Activated naive CD8-positive, alpha-beta T cell treated with anti-CD3 and anti-CD28 coated beads for 36 hours (primary cell): ENCODE data around the gene GRID1. TPM values are rescaled to one million over a fixed set of nuclear protein-coding genes. Genes with fewer than 3 reads are reported as not detected.

ENCODE experiments used
- DNase-seq: peaks from one replicate; pipeline ENCODE4 v3.0.0; 2021
- H3K27ac Mint-ChIP-seq: one replicate; pipeline ENCODE4 v1.8.0; 2022; ENCODE audit warnings: mild to moderate bottlenecking, moderate library complexity, mixed read lengths
- H3K27me3 Mint-ChIP-seq: one replicate; pipeline ENCODE4 v1.8.0; 2022; ENCODE audit warnings: mild to moderate bottlenecking, mixed read lengths
- H3K36me3 Mint-ChIP-seq: one replicate; pipeline ENCODE4 v1.8.0; 2021; ENCODE audit warnings: mild to moderate bottlenecking, mixed read lengths
- H3K4me1 Mint-ChIP-seq: one replicate; pipeline ENCODE4 v1.8.0; 2021; ENCODE audit warnings: mixed read lengths
- H3K4me3 Mint-ChIP-seq: one replicate; pipeline ENCODE4 v1.8.0; 2022; ENCODE audit warnings: mild to moderate bottlenecking, moderate library complexity, mixed read lengths
- H3K9me3 Mint-ChIP-seq: one replicate; pipeline ENCODE4 v1.8.0; 2022; ENCODE audit warnings: mixed read lengths
- total RNA-seq, 2 experiments: library from RNA; stranded (reverse); gene quantifications; one replicate each; pipeline ENCODE4 v1.2.3, GENCODE V29; 2021

GRID1 gene
- total RNA-seq, 2 experiments from 2014 or later: not detected

DNA sequence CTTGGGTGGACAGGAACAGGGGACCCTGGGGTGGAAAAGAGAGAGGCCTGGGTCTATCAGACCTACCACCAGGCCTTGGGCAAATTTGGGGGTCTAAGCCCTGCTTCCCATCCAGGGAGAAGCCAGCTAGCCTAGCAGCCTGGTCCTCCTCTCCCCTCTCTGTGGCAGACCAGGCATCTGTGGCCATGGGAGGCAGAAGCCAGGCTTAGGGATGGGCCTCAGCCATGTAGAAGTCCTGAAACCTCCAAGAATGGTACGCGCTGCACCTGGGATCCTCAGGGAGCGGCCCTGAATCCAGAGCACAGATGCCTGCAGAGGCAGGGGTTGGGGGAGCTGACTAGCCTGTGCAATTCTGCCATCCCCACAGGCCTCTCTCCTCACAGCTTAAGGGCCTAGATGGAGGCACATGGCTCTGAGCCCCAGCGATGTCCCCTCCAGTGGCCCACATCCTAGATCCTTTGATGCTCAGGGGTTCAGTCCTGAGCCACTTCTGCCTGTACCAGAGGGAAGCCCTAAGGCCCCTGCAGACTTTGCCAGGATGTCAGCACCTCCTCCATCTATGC, 21.2 kb downstream of the GRID1 start:
- DNase-seq: no peak
- Mint-ChIP-seq H3K27me3 (no peaks in the 10 kb centered on the region), H3K9me3 (no peaks in the 10 kb centered on the region), H3K36me3 (no peaks in the 10 kb centered on the region), H3K4me1 (no peaks in the 10 kb centered on the region), H3K4me3 (no peak overlapping the region), H3K27ac (no peak overlapping the region)

DNA sequence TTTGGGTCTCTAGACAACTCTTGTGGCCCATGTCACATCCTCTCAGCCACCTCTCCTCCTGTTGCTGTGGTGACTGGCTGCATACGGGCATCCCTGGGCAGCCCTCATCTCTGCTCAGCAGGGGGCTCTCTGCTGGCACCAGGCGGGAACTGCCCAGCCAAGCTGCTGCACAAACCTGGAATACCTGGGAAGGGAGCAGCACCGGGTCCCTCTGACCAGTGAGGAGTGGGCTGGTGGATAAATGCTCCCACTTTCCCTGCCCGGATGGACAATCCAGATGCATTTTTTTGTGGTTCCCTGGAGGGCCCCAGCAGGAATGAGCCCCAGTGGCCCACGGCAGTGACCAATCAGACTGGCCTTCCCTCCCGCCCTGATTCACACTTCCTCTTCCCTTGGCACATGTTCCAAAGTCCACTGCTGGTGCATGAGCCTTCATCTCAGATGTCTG, 21.9 kb downstream of the GRID1 start:
- no peak for DNase-seq
- Mint-ChIP-seq H3K9me3 (no peaks in the 10 kb centered on the region), H3K4me3 (no peak overlapping the region), H3K4me1 (no peaks in the 10 kb centered on the region), H3K36me3 (no peaks in the 10 kb centered on the region), H3K27ac (no peak overlapping the region), H3K27me3 (peaks cover under 1% of the 10 kb centered on the region)

DNA sequence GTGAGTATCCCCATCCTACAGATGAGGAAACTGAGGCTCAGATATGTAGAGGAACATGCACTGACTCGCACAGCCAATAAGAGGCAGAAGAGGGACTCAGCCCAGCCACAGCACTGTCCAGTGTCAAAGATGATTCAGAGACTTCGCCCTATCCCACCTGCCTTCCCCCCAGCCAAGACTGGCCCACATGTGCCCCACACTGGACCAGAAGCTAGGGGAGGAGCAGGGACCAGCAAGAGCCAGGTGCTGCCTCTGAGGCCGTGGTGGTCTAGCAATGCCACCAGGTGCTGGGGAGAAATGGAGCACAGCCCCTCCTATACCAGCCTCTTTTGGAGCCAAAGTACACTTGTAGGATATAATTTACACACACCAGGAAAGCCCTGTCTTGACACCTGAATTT, 22.3 kb downstream of the GRID1 start:
- peaks cover 3% of the 10 kb centered on the region for H3K27me3 Mint-ChIP-seq
- H3K4me3 Mint-ChIP-seq: no peak overlapping the region
- no peak for DNase-seq
- no peaks in the 10 kb centered on the region for H3K4me1 Mint-ChIP-seq
- H3K27ac Mint-ChIP-seq: no peak overlapping the region
- H3K36me3 Mint-ChIP-seq: no peaks in the 10 kb centered on the region
- no peaks in the 10 kb centered on the region for H3K9me3 Mint-ChIP-seq

DNA sequence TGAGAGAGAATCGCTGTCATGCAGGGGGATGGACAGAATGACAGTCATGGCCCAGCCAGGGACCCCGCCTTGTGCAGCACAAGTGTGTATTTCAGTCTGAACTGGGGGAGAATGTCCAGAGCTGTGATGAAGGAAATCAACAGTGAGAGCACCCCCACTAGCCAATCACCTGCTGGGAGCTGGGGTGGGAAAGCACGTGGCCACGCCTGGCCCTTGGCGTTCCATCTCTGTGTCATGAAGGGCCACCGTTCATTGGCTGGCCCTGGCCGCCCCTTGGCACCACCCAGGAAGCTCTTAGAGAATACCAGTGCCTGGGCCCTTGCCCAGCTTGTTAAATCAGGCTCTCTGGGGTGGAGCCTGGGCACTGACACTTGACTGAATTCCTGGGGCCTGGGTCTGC, 22.8 kb downstream of the GRID1 start:
- H3K27me3 Mint-ChIP-seq: peaks cover 3% of the 10 kb centered on the region
- no peaks in the 10 kb centered on the region for H3K36me3 Mint-ChIP-seq
- H3K9me3 Mint-ChIP-seq: no peaks in the 10 kb centered on the region
- DNase-seq: no peak
- H3K27ac Mint-ChIP-seq: no peak overlapping the region
- no peaks in the 10 kb centered on the region for H3K4me1 Mint-ChIP-seq
- H3K4me3 Mint-ChIP-seq: no peak overlapping the region

DNA sequence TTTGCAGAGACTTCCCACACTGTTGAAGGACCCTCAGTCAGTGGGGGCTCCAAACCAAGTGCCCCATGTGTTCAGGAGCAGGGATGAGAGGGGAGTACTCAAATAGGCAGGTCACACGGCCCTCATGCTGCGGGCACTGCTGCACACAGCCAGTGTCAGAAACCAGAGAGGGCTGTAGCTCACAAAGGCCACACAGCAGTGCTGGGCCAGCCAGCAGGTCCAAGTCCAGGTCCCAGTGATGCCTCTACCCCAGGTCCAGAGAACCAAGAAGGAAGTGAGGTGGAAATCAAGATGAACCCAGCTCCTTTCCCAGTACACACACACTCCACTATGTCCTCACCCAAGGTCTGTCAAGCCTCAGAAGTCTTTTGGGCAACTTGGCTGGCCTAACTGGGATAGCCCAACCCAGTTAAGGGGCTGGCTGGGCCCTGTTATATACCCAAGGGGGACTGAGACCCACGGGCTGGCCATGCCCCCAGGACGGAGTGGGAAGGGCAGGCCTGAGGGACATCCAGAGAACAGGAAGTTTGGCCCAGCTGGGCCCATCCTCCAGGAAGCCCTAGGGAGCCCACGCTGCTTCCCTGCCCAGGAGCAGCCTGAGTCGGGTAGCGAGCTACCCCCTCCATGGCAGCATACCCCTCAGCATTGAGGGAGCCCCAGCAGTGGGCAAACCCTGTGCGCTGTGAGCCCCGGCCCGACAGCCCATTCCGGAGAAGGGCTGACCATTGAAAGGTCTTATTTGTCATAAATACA, 24.3 kb downstream of the GRID1 start:
- Mint-ChIP-seq H3K4me1 (no peaks in the 10 kb centered on the region), H3K4me3 (no peak overlapping the region), H3K27ac (no peak overlapping the region), H3K36me3 (no peaks in the 10 kb centered on the region), H3K27me3 (peaks cover 3% of the 10 kb centered on the region), H3K9me3 (no peaks in the 10 kb centered on the region)
- DNase-seq: no peak

DNA sequence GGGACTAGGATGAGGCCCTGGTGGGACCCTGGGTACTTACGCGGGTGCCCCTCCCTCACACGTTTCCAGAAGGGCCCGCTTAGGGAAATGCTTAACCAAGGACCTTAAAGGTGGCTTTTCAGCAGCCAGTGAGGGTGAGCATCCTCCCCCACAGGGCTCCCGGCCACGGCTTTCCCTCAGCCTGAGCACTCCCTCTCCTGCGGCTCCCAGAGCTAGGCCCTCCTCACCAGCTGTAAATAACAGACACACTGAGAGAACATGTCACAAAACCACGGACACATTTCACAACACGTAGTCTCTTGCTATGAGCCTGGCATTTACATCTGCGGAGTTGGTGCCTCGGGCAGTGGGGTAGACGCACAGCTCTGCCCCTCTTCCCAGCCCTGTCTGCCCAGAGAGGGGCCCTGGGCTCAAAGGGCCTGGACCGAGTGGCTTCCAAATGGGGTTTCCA, 25.2 kb downstream of the GRID1 start:
- no peak overlapping the region for H3K4me3 Mint-ChIP-seq
- DNase-seq: no peak
- no peaks in the 10 kb centered on the region for H3K36me3 Mint-ChIP-seq
- peaks cover 3% of the 10 kb centered on the region for H3K27me3 Mint-ChIP-seq
- H3K27ac Mint-ChIP-seq: no peak overlapping the region
- no peaks in the 10 kb centered on the region for H3K9me3 Mint-ChIP-seq
- no peaks in the 10 kb centered on the region for H3K4me1 Mint-ChIP-seq

DNA sequence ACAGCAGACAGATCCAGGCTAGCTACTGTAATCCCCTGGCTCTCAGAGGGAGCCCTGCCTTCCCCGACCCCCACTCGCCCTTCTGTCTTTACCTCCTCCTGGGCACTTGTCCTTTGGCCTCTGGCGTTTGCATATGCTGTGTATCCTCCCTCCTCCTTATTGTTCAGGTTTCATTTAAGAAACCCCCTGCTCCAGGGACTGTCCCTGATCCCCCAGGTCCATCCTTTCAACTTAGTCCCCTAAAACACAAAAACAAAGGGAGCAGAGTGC, 25.7 kb downstream of the GRID1 start:
- Mint-ChIP-seq H3K4me3 (no peak overlapping the region), H3K36me3 (no peaks in the 10 kb centered on the region), H3K9me3 (no peaks in the 10 kb centered on the region), H3K27ac (no peak overlapping the region), H3K27me3 (peaks cover 3% of the 10 kb centered on the region), H3K4me1 (no peaks in the 10 kb centered on the region)
- DNase-seq: no peak

DNA sequence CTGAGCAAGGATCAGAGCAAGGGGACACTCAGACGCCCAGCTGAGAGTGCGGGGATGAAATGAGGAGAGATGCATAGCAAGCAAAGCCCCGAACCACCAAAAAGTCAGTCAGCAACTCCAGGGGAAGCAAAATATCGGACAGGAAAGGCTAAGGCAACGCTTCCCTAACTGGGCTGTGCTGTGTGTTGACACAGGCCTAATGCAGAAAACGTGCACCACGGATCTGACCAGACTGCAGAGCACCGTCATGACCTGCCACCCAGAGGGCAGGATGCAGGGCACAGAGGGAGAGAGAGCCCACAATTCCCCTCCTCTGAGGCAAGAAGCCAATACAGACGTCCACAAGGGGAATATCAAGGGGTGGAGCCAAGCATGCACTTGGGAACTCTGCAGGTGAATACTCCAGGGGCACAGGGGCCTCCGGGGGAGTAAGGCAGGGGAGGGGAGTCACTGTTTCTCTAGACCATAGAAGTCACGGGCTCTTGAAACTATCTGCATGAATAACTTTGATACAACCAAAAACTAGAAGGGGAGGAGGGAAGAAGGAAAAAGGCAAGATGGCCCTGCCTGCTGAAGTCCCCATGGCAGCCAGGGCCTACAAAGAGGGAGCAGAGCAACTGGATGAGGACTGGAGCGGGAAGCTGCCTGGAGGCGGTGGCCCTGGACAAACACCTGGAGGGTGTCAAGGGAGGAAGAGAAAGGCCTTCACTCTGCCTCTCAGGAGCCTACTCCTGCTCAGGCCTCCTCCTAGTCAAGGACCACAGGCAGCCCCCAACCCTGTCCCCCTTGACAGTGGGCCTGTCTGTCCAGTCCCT, 26.2 kb downstream of the GRID1 start:
- Mint-ChIP-seq H3K27me3 (peaks cover 3% of the 10 kb centered on the region), H3K9me3 (no peaks in the 10 kb centered on the region), H3K27ac (no peak overlapping the region), H3K4me3 (no peak overlapping the region), H3K4me1 (no peaks in the 10 kb centered on the region), H3K36me3 (no peaks in the 10 kb centered on the region)
- no peak for DNase-seq

DNA sequence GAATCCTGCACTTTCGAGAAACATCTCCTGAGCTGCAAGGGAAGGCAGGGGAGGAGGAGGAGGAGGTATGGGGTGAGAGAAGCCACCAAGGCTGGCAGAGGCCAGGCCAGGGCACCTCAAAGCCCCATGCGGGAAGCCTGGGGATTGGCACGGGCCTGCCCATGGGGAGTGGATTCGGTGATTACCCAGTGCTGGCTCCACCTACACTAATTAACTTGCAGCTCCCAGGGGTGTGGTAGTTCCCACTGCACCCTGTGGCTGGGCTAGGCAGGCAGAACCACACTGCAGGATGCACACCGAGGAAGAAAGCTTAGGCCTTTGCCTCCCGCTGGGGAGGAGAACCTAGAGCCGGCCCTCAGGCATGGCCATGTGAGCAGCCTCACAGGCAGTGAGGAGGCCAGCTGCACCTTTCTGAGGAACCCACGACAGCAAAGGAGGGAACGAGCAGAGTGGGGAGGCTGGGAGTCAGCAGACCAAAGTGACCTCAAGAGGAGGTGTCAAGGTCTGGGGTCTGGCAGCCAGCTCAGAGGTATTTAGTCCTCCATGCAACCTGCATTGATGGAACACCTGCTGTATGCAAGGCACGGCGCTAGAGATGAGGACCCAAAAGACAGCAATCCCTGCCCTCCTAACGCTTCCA, 27.2 kb downstream of the GRID1 start:
- Mint-ChIP-seq H3K27ac (no peak overlapping the region), H3K4me1 (no peaks in the 10 kb centered on the region), H3K27me3 (peaks cover 3% of the 10 kb centered on the region), H3K9me3 (no peaks in the 10 kb centered on the region), H3K4me3 (no peak overlapping the region), H3K36me3 (no peaks in the 10 kb centered on the region)
- no peak for DNase-seq

DNA sequence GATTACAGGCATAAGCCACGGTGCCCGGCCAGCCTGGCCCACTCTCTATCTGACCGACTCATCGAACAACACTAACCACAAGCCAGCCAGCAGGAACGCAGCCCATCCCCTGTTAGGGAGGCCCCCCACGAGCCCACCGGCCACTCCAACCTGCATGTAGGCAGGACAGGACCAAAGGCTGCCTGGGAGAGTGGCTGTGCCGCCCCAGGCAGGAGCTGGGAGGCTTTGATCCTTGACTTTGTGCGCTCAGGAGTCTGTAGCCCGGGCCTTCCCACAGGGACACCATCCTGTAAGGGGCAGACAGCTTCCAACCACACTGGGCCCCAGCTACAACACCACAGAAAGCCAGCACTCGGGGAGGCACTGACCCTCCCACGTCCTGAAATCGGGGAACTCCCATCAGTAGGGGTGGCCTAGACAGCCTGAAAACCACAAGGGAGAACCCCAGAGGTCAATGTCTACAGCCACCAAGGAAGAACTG, 29.4 kb downstream of the GRID1 start:
- no peak overlapping the region for H3K27ac Mint-ChIP-seq
- no peak for DNase-seq
- H3K27me3 Mint-ChIP-seq: peaks cover 3% of the 10 kb centered on the region
- H3K9me3 Mint-ChIP-seq: no peaks in the 10 kb centered on the region
- no peaks in the 10 kb centered on the region for H3K4me1 Mint-ChIP-seq
- no peaks in the 10 kb centered on the region for H3K36me3 Mint-ChIP-seq
- no peak overlapping the region for H3K4me3 Mint-ChIP-seq

DNA sequence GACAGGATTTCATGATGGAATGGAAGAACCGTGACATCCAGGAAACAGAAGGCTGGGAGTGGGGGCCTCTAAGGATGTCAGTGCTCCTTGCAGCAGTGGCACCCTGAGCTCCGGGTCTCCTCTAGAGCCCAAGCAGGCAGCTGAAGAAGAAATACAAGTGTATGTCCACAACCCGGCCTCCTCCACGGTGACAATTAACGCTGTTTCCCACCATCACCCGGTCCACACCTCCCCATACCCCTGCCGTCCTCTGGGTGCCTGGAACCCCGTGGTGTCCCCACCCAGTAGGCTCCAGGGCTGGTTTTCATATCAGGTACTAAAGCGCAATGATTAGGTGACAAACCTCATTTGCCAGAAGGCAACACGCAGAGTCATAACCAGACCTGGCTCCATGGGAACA, 30.3 kb downstream of the GRID1 start:
- Mint-ChIP-seq H3K4me3 (no peak overlapping the region), H3K36me3 (no peaks in the 10 kb centered on the region), H3K27me3 (peaks cover 3% of the 10 kb centered on the region), H3K27ac (no peak overlapping the region), H3K9me3 (no peaks in the 10 kb centered on the region), H3K4me1 (no peaks in the 10 kb centered on the region)
- no peak for DNase-seq

DNA sequence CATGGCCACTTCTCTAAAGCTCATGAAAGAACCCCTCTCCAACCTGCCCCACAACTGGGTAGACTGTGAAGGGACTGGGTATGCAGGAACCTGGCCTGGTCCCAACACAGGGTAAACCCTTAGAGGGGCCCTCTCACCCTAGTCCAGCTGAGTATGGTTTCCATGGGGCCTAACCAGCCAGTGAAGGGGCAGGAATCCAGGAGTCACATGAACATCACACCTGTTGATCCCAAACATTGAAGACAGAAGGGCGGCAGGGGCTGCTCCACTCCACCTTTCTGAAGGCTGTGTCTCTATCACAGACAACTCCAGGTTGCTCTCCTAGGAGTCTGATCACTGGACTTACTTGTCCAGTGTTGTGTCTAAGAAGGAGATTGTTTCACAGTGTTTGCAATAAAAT, 30.8 kb downstream of the GRID1 start:
- Mint-ChIP-seq H3K36me3 (no peaks in the 10 kb centered on the region), H3K9me3 (no peaks in the 10 kb centered on the region), H3K4me3 (no peak overlapping the region), H3K27ac (no peak overlapping the region), H3K27me3 (peaks cover 3% of the 10 kb centered on the region), H3K4me1 (no peaks in the 10 kb centered on the region)
- DNase-seq: no peak

DNA sequence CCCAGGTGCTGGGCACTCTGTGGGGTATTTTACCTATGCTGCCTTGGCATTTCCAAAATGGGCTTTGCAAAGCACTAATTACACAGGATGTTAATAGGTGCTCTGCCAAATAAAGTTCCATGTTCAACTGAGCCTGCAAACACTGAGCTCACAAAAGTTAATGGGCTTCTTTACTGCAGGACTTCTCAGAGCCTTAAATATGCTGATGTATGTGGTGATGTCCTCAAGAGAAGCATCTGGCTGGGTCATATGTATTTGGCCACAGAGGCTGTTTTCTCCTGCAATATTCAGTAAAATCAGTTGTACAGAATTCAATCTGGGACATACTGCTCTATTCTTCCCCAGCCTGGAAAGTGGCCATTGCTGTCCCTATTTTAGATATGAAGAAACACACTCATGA, 31.3 kb downstream of the GRID1 start:
- Mint-ChIP-seq H3K4me1 (no peaks in the 10 kb centered on the region), H3K9me3 (no peaks in the 10 kb centered on the region), H3K4me3 (no peak overlapping the region), H3K27me3 (peaks cover 3% of the 10 kb centered on the region), H3K27ac (no peak overlapping the region), H3K36me3 (no peaks in the 10 kb centered on the region)
- no peak for DNase-seq

DNA sequence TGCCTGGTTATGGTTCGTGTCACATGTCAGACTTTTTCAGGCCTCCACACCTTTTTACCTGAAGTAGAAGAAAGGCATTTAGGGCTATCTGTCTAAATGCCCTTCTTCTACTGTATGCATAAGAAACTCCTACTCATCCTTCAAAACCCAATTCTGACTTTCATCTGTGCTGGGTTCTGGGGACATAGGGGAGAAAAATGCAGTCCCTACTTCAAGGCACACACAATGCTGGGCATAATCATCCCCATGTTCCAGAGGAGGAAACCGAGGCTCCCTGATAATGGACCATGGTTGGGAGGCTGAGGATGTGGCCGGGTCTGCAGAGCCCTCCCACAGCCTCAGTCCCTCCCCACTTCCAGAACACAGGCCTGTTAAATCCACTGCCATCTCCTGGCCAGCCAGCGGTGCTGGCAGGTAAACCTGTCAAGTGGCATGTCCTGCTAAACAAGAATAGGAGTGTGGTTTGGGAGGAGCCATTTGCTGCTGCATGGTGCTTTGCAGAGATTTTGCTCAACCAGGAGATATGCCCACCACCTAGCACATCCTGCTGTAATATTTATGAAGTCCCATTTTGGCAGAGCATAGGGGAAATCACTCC, 32.0 kb downstream of the GRID1 start:
- peaks cover under 1% of the 10 kb centered on the region for H3K27me3 Mint-ChIP-seq

More for the DNA sequence above, 32.0 kb downstream of the GRID1 start:
- DNase-seq: no peak
- Mint-ChIP-seq H3K4me1 (no peaks in the 10 kb centered on the region), H3K9me3 (no peaks in the 10 kb centered on the region), H3K4me3 (no peak overlapping the region), H3K27ac (no peak overlapping the region), H3K36me3 (no peaks in the 10 kb centered on the region)
